HUES6 (cell line): ENCODE measurements around the gene HEXA.
A peak's percentile ranks its signal among the peaks of the same experiment; 100 is the strongest.

Experiments used
- H3K27ac ChIP-seq: 2 replicates; pipeline ENCODE4 v1.7.0; 2013; ENCODE audit warnings: low read depth, mild to moderate bottlenecking, low read length, inconsistent platforms
- H3K27me3 ChIP-seq: 2 replicates; pipeline ENCODE4 v1.6.1; 2013; ENCODE audit warnings: low read length; ENCODE audit not compliant: control insufficient read depth, insufficient read depth
- H3K36me3 ChIP-seq: 2 replicates; pipeline ENCODE4 v1.6.1; 2013; ENCODE audit warnings: low read length; ENCODE audit not compliant: control insufficient read depth, insufficient read depth
- H3K4me1 ChIP-seq: 2 replicates; pipeline ENCODE4 v1.6.1; 2013; ENCODE audit warnings: low read length; ENCODE audit not compliant: control insufficient read depth, insufficient read depth
- H3K4me3 ChIP-seq: 2 replicates; pipeline ENCODE4 v1.5.1; 2013; ENCODE audit warnings: low read depth, low read length
- H3K9ac ChIP-seq: one replicate; pipeline ENCODE4 v1.6.1; 2013; ENCODE audit warnings: mild to moderate bottlenecking, low read length
- H3K9me3 ChIP-seq: 2 replicates; pipeline ENCODE4 v1.6.1; 2013; ENCODE audit warnings: low read depth, low read length; ENCODE audit not compliant: control insufficient read depth, insufficient read depth

HEXA gene

GRCh38 chr15:72323752-72324151 is 52.1 kb downstream of the HEXA start:
- Histone ChIP-seq H3K36me3 (no peaks in the 10 kb centered on the region), H3K9me3 (no peaks in the 10 kb centered on the region; the same call in 1 of the 2 replicates), H3K4me3 (no peak overlapping the region), H3K27me3 (peaks cover 15% of the 10 kb centered on the region), H3K27ac (no peak overlapping the region), H3K9ac (no peak overlapping the region), H3K4me1 (peaks cover 8% of the 10 kb centered on the region; the same call in 1 of the 2 replicates)

GRCh38 chr15:72319985-72320671 is 55.7 kb downstream of the HEXA start, which contains the start of gene CELF6:
Gene CELF6 (minus strand): TSS chr15:72320157. CDS start chr15:72319874, 283 bp downstream.
- no peaks in the 10 kb centered on the region for H3K36me3 ChIP-seq
- H3K4me1 ChIP-seq, result peaks cover 8% of the 10 kb centered on the region; the same call in 1 of the 2 replicates
- no peak within 1 kb of the TSS for H3K27ac ChIP-seq
- H3K9me3 ChIP-seq, result no peaks in the 10 kb centered on the region; the same call in 1 of the 2 replicates
- peak within 1 kb of the TSS; percentile 76 for H3K4me3 ChIP-seq
- peak within 1 kb of the TSS; percentile 43 for H3K9ac ChIP-seq
- H3K27me3 ChIP-seq, result peaks cover 51% of the 10 kb centered on the region

- Histone ChIP-seq H3K4me3 (peak overlapping the region; percentile 30; the same call in 1 of the 2 replicates), H3K9ac (no peak overlapping the region), H3K9me3 (no peaks in the 10 kb centered on the region; the same call in 1 of the 2 replicates), H3K27me3 (peaks cover 54% of the 10 kb centered on the region), H3K27ac (no peak overlapping the region), H3K36me3 (no peaks in the 10 kb centered on the region), H3K4me1 (peaks cover 8% of the 10 kb centered on the region; the same call in 1 of the 2 replicates)
Measured at GRCh38 chr15:72319360-72319984, 56.3 kb downstream of the HEXA start.

DNA sequence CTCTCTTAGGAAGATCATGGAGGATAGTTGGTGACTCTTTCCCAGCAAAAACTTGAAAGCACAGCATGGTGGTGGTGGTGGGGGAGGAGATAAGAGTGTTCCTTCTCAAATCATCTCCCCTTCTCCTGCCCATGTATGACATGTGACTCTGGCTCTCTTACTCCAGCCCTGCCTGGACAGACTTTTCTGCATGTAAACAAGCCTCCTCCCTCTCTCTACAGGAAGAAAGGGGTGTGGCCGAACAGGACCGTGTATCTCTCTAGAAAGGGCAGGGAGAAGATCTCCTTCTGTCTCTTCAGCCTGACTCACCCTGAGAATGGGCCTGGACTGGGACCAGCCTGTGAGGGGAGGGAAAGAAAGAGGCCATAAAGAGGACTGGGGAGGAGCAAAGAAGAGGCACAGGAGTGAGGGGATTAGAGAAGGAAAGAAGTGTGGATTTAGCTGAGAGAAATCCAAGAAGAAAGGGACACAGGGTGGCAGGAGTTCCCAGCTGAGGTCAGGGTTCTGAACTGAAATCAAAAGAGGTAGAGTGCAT is 57.3 kb downstream of the HEXA start:
- no peaks in the 10 kb centered on the region for H3K36me3 ChIP-seq
- H3K27me3 ChIP-seq, result peaks cover 54% of the 10 kb centered on the region
- no peak overlapping the region for H3K9ac ChIP-seq
- H3K4me1 ChIP-seq, result peaks cover 8% of the 10 kb centered on the region; the same call in 1 of the 2 replicates
- H3K9me3 ChIP-seq, result no peaks in the 10 kb centered on the region; the same call in 1 of the 2 replicates
- H3K4me3 ChIP-seq, result no peak overlapping the region
- H3K27ac ChIP-seq, result no peak overlapping the region

DNA sequence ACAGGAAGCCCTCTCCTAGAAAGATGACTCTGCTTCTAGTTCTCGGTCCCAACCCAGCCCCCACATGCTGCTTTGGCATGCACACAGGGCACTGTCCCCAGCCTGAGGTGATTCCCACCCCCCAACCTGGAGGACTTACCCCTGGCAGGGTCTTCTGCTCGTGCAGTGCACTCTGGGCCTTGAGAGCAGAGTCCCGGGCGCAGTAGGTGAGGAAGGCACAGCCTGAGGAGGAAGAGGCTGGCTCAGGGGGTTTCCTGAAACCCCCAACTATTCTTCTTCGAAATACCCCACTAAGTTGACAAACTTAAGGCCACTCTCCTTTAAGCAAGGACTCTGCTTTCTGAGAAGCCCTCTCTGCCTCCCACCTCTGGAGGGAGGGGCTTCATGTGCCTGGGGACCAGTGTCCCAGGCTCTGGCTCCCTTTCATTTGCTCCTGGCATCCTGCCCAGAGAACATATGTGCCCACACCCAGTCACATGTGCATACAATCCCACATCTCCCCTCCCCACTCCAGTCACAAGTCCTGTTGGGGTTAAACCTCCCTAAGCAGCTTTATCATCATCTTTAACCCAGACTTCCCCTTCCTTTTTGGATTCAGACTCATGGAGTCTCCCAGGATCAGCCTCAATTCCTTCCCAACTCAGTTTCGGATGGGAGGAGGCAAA is 60.0 kb downstream of the HEXA start:
- Histone ChIP-seq H3K36me3 (no peaks in the 10 kb centered on the region), H3K9ac (no peak overlapping the region), H3K4me3 (no peak overlapping the region), H3K27ac (no peak overlapping the region), H3K4me1 (peaks cover 8% of the 10 kb centered on the region; the same call in 1 of the 2 replicates), H3K27me3 (peaks cover 55% of the 10 kb centered on the region), H3K9me3 (no peaks in the 10 kb centered on the region)

GRCh38 chr15:72313881-72314280 is 61.9 kb downstream of the HEXA start:
- peaks cover 58% of the 10 kb centered on the region for H3K27me3 ChIP-seq
- H3K9ac ChIP-seq, result no peak overlapping the region
- no peaks in the 10 kb centered on the region for H3K4me1 ChIP-seq
- H3K4me3 ChIP-seq, result no peak overlapping the region
- H3K9me3 ChIP-seq, result no peaks in the 10 kb centered on the region
- H3K36me3 ChIP-seq, result no peaks in the 10 kb centered on the region
- H3K27ac ChIP-seq, result no peak overlapping the region

GRCh38 chr15:72313448-72313840 is 62.4 kb downstream of the HEXA start:
- H3K36me3 ChIP-seq, result no peaks in the 10 kb centered on the region
- no peaks in the 10 kb centered on the region for H3K4me1 ChIP-seq
- no peak overlapping the region for H3K4me3 ChIP-seq
- H3K9ac ChIP-seq, result no peak overlapping the region
- no peaks in the 10 kb centered on the region for H3K9me3 ChIP-seq
- no peak overlapping the region for H3K27ac ChIP-seq
- peaks cover 55% of the 10 kb centered on the region for H3K27me3 ChIP-seq

GRCh38 chr15:72312605-72313447 is 63.0 kb downstream of the HEXA start:
- Histone ChIP-seq H3K4me3 (no peak overlapping the region), H3K9me3 (no peaks in the 10 kb centered on the region), H3K27ac (no peak overlapping the region), H3K36me3 (no peaks in the 10 kb centered on the region), H3K4me1 (no peaks in the 10 kb centered on the region), H3K27me3 (peaks cover 51% of the 10 kb centered on the region), H3K9ac (no peak overlapping the region)

GRCh38 chr15:72307026-72307425 is 68.8 kb downstream of the HEXA start:
- Histone ChIP-seq H3K4me3 (no peak overlapping the region), H3K4me1 (no peaks in the 10 kb centered on the region), H3K9ac (no peak overlapping the region), H3K27ac (no peak overlapping the region), H3K36me3 (no peaks in the 10 kb centered on the region), H3K27me3 (peaks cover 41% of the 10 kb centered on the region), H3K9me3 (no peaks in the 10 kb centered on the region)

- Histone ChIP-seq H3K4me1 (no peaks in the 10 kb centered on the region), H3K36me3 (no peaks in the 10 kb centered on the region), H3K27me3 (peaks cover 41% of the 10 kb centered on the region), H3K9ac (no peak overlapping the region), H3K4me3 (no peak overlapping the region), H3K27ac (no peak overlapping the region), H3K9me3 (no peaks in the 10 kb centered on the region)
Measured at GRCh38 chr15:72306211-72306785, 69.5 kb downstream of the HEXA start.
